A549 treated with DMSO at 1 μM for 4 hours (cell line): ENCODE results near the gene KRIT1. TPM values are rescaled to one million over a fixed set of nuclear protein-coding genes. Genes with fewer than 3 reads are reported as not detected.

Experiments
- total RNA-seq: library from RNA; stranded (reverse); fragments of 200-300 nt; extraction: Qiagen RNA extraction; gene quantifications from 5 replicates; pipeline ENCODE4 v1.2.3, GENCODE V29; 2022; ENCODE audit warnings: low read depth

Gene KRIT1
- total RNA-seq, result 24.3 to 32.0 TPM (median 26.6 TPM) in 5 replicates

GRCh38 chr7:92245487-92246359 is at the start of gene KRIT1, which contains the start of gene ANKIB1:
Gene KRIT1, minus strand, starts transcription at chr7:92245914. Its CDS starts 3,779 bp downstream, at chr7:92242135.
Gene ANKIB1, plus strand, starts transcription at chr7:92245974. Its CDS starts 49,005 bp downstream, at chr7:92294979.

GRCh38 chr7:92178928-92179924 is 66.5 kb downstream of the KRIT1 start, which contains the start of gene LRRD1:
Gene LRRD1, minus strand, starts transcription at chr7:92179142. Its CDS starts 13,940 bp downstream, at chr7:92165202.

Other genes starting within 250 kb of the KRIT1 start
- 44.8 to 55.8 TPM (median 49.9 TPM) in 5 replicates for gene CYP51A1, start 111.4 kb downstream of the KRIT1 start, total RNA-seq
- gene LRRD1, start 66.8 kb downstream of the KRIT1 start, total RNA-seq, result not detected in 5 replicates
- 16.7 to 25.3 TPM (median 22.1 TPM) in 5 replicates for gene ANKIB1, start 60 bp upstream of the KRIT1 start, total RNA-seq
- 17.8 to 24.2 TPM (median 20.0 TPM) in 5 replicates for gene GATAD1, start 201.6 kb upstream of the KRIT1 start, total RNA-seq
- not detected in 5 replicates for gene ERVW-1, start 232.0 kb upstream of the KRIT1 start, total RNA-seq